ENCODE measurements around the gene PHF11.

The PHF11 gene

GRCh38 chr13:49546561-49546960, 50.8 kb downstream of the PHF11 start:
- TF ChIP-seq GATA3 (IDR thresholded peaks at IDR 0.05; ENCODE audit: low read depth, low read length): no peak
- TF ChIP-seq GATA2 (IDR thresholded peaks at IDR 0.05; ENCODE audit: low read depth, low read length): no peak

DNA sequence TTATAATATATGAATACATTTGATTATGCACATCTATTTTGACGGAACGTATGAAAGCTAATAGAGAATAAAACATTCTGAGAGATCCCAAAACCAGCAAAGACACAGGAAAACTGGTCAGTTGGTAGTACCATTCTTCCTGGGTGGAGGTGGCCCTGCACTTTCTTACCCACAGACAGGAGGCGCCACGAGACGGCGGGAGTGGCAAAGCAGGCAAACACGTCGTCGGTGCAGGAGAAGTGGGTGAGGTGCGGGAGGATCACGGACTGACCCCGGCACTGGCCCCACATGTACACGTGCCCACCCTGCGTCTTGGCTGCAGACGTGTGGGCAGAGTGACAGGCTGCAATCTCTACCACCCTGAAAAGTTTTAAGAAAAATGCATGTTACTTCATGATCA, 53.5 kb downstream of the PHF11 start:
- TF ChIP-seq GATA2 (IDR thresholded peaks at IDR 0.05; ENCODE audit: low read depth, low read length) (no peak), GATA3 (IDR thresholded peaks at IDR 0.05; ENCODE audit: low read depth, low read length) (no peak)

DNA sequence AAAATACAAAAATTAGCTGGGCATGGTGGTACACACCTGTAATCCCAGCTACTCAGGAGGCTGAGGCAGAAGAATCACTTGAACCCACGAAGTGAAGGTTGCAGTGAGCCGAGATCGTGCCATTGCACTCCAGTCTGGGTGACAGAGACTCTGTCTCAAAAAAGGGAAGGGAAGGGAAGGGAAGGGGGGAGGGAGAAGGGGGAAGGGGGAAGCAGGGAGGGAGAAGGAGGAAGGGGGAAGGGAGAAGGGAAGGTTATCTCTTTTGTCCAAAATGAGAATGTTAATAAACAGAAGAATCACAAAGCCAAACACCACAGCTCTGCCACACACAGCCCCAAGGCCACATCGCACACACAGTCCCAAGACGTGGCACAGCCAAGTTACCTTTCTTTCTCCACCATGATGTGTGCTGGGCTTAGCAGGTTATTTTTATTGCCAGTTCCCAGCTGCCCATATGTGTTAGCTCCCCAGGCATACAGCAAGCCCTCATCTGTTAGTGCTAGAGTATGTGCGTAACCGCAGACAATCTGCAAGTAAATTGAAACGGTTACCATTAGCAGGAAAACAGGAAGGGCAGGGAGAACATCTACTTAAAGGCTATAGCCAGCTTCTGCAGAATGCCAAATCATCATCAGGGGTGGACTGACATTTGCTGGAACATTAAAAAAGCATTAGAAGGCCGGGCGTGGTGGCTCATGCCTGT, 55.3 kb downstream of the PHF11 start:
- TF ChIP-seq GATA3 (IDR thresholded peaks at IDR 0.05; ENCODE audit: low read depth, low read length) (no peak), GATA2 (IDR thresholded peaks at IDR 0.05; ENCODE audit: low read depth, low read length) (no peak)

DNA sequence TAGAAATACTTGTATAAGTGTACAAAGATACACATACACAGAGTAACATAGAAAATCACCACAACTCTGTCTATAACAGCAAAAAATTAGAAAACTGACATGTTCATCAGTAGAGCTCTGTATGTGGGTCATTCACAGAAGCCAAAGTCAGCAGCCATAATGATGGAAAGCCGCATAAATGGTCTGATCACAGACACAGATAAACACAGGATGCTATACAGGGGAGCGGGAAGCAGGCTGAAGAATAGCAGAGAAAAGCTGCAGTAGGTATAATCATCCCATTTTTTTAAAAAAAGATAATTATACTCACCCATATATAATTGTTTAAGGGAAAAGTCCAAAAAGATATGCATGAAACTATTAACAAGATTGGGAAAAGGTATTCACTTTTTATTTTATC, 58.1 kb downstream of the PHF11 start:
- TF ChIP-seq GATA3 (IDR thresholded peaks at IDR 0.05; ENCODE audit: low read depth, low read length) (peak; percentile 76), GATA2 (IDR thresholded peaks at IDR 0.05; ENCODE audit: low read depth, low read length) (peak; percentile 89)

DNA sequence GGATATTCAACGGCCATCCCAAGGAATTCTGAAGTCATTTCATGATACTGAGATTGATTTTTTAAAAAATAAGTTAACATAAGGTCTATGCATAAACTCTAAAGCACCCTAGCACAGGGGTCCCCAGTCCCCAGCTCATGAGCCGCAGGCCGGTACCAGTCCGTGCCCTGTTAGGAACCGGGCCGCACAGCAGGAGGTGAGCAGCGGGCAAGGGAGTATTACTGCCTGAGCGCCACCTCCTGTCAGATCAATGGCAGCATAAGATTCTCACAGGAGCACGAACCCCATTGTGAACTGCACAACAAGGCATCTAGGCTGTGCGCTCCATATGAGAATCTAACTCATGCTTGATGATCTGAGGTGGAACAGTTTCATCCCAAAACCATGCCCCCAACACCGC, 58.6 kb downstream of the PHF11 start:
- TF ChIP-seq GATA2 (IDR thresholded peaks at IDR 0.05; ENCODE audit: low read depth, low read length) (no peak), GATA3 (IDR thresholded peaks at IDR 0.05; ENCODE audit: low read depth, low read length) (no peak)

DNA sequence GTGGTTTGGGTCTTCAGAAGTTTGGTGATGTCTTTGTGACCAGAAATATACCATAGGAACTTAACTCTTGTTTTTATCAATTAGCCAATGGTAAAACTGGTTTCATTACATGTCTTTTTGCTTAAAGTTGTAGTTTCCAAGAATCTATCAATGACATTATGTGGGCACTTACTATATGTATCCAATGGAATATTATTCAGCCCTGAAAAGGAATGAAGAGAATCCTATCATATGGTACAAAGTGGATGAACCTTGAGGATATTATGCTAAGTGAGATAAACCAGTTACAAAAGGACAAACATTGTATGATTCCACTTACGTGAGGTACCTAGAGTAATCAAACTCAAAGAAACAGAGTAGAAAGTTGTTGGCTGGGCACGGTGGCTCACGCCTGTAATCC, 63.3 kb downstream of the PHF11 start:
- TF ChIP-seq GATA2 (IDR thresholded peaks at IDR 0.05; ENCODE audit: low read depth, low read length) (no peak), GATA3 (IDR thresholded peaks at IDR 0.05; ENCODE audit: low read depth, low read length) (no peak)

GRCh38 chr13:49560270-49561061, 64.7 kb downstream of the PHF11 start:
- TF ChIP-seq GATA3 (IDR thresholded peaks at IDR 0.05; ENCODE audit: low read depth, low read length): no peak
- 0 out of 2 replicates have a peak, but pooled peaks have one; percentile 18 for TF ChIP-seq GATA2 (IDR thresholded peaks at IDR 0.05; ENCODE audit: low read depth, low read length)

GRCh38 chr13:49561062-49561410, 65.3 kb downstream of the PHF11 start:
- TF ChIP-seq GATA3 (IDR thresholded peaks at IDR 0.05; ENCODE audit: low read depth, low read length) (no peak), GATA2 (IDR thresholded peaks at IDR 0.05; ENCODE audit: low read depth, low read length) (no peak)

GRCh38 chr13:49563516-49563915, 67.8 kb downstream of the PHF11 start:
- TF ChIP-seq GATA2 (IDR thresholded peaks at IDR 0.05; ENCODE audit: low read depth, low read length) (no peak), GATA3 (IDR thresholded peaks at IDR 0.05; ENCODE audit: low read depth, low read length) (no peak)

- no peak for TF ChIP-seq GATA3 (IDR thresholded peaks at IDR 0.05; ENCODE audit: low read depth, low read length)
- TF ChIP-seq GATA2 (IDR thresholded peaks at IDR 0.05; ENCODE audit: low read depth, low read length): no peak
Measured at GRCh38 chr13:49566461-49566860, 70.7 kb downstream of the PHF11 start.

DNA sequence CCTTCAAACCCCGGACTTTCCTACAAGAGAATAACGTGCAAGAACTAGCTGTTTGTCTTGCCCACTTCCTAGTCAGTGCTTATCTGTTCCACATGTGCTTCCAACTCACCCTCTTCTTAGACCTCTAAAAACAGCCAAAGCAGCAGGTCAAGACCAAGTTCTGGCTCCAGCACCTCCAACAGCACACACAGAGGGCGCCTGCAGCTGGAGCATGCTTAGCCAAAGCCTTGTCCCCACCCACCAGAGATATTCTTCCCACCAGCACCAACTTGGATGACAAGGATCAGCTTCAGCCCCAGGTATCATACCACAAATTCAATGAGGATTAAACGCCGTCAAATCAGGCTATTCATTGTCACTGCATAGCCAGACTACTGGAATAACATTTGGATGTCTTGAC, 71.7 kb downstream of the PHF11 start:
- TF ChIP-seq GATA2 (IDR thresholded peaks at IDR 0.05; ENCODE audit: low read depth, low read length): no peak
- no peak for TF ChIP-seq GATA3 (IDR thresholded peaks at IDR 0.05; ENCODE audit: low read depth, low read length)

DNA sequence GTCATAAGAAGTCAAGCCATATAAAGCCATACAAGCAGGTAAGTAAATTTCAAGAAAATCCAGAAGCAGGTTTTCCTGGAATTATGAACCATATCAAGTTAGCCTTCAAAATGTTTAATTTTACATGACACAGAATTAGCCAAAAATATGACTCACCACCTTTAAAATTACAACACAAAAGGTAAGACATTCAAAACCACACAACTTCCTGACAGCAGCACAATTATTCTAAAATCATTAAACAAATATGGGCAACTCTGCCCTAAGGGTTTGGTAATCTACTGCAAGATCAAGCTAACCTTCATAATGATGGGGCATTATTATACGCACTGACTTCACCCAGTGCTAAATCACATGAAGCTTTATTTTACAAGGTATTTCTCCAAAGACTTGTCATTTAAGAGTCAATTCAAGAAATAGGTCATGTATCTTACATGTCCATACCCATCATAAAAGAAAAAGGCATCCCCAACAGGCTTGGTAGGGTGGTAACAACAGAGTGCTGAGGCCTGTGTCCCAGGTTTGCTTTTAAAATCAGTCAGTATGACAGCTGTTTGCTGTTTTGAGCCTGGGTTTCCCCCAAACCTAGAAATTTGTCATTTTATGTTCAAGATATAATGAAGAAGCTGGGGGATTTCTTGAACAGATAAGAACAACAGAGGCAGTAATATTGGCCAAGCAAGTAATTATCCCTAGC, 74.4 kb downstream of the PHF11 start:
- no peak for TF ChIP-seq GATA3 (IDR thresholded peaks at IDR 0.05; ENCODE audit: low read depth, low read length)
- no peak; the same call in 1 of the 2 replicates for TF ChIP-seq GATA2 (IDR thresholded peaks at IDR 0.05; ENCODE audit: low read depth, low read length)

- no peak for TF ChIP-seq GATA2 (IDR thresholded peaks at IDR 0.05; ENCODE audit: low read depth, low read length)
- TF ChIP-seq GATA3 (IDR thresholded peaks at IDR 0.05; ENCODE audit: low read depth, low read length): no peak
Measured at GRCh38 chr13:49571299-49572240, 75.8 kb downstream of the PHF11 start.

All from SH-SY5Y (cell line).